Measurements from ENCODE around the gene SLC6A1.

GRCh38 chr3:10949197-10949596 lies 43.4 kb upstream of the SLC6A1 start:
- TF ChIP-seq CTCF (IDR thresholded peaks at IDR 0.05; ENCODE audit: insufficient read depth, low read length, poor library complexity, severe bottlenecking), result no peak
- no peak for TF ChIP-seq EZH2phosphoT487 (conservative IDR thresholded peaks at IDR 0.05; ENCODE audit: low read length)

All from SU-DHL-6 (cell line).